LNCaP clone FGC (cell line): ENCODE data around the gene DAGLA.
A peak's percentile ranks its signal among the peaks of the same experiment; 100 is the strongest.

Experiments used
- DNase-seq: peaks from one replicate; pipeline ENCODE4 v3.0.0-alpha.2; 2011; ENCODE audit warnings: low read depth
- H3K4me3 ChIP-seq: 2 replicates; pipeline ENCODE4 v1.5.1; 2011; ENCODE audit warnings: mild to moderate bottlenecking, low read depth, low read length, control low read depth
- CTCF ChIP-seq: IDR thresholded peaks from 2 replicates; pipeline ENCODE4 v1.5.1; 2012; ENCODE audit warnings: mild to moderate bottlenecking; ENCODE audit not compliant: control insufficient read depth, insufficient read depth; ENCODE audit errors: extremely low read depth

Gene DAGLA

GRCh38 chr11:61693922-61694601 is 13.9 kb downstream of the DAGLA start:
- TF ChIP-seq CTCF = no peak
- H3K4me3 ChIP-seq = no peak overlapping the region
- DNase-seq = no peak

GRCh38 chr11:61694602-61694939 is 14.4 kb downstream of the DAGLA start:
- TF ChIP-seq CTCF = no peak
- no peak for DNase-seq
- H3K4me3 ChIP-seq = no peak overlapping the region

- peak; percentile 86 for DNase-seq
- H3K4me3 ChIP-seq = peak overlapping the region; percentile 40
- TF ChIP-seq CTCF = peak; percentile 33; the same call in 1 of the 2 replicates
These were observed 14.9 kb downstream of the DAGLA start for GRCh38 chr11:61694946-61695706.

- peak overlapping the region; percentile 40 for H3K4me3 ChIP-seq
- DNase-seq = no peak
- TF ChIP-seq CTCF = no peak
These were observed 15.7 kb downstream of the DAGLA start for GRCh38 chr11:61695917-61696316.

- no peak for DNase-seq
- no peak for TF ChIP-seq CTCF
These were observed 16.4 kb downstream of the DAGLA start for GRCh38 chr11:61696602-61697001.

GRCh38 chr11:61697078-61697502 is 16.9 kb downstream of the DAGLA start:
- no peak overlapping the region for H3K4me3 ChIP-seq
- no peak for TF ChIP-seq CTCF
- no peak for DNase-seq

More at GRCh38 chr11:61696602-61697001, 16.4 kb downstream of the DAGLA start:
- no peak overlapping the region for H3K4me3 ChIP-seq
